IMR-90 (cell line): ENCODE measurements around the gene DYRK1A. TPM values are rescaled to one million over a fixed set of nuclear protein-coding genes. Genes with fewer than 3 reads are reported as not detected.

ENCODE experiments used
- ATAC-seq: fragments of 200-7000 bp; cut with Tn5 transposase; 2 replicates; pipeline ENCODE4 v1.9.1; 2020; ENCODE audit warnings: low read depth, mild to moderate bottlenecking, moderate library complexity
- BruUV-seq: library from RNA; stranded (reverse); fragments of 400-500 nt; replicated peaks from 2 replicates; lab custom pipeline; 2021; lab: Mats Ljungman, UMichigan
- CTCF ChIA-PET: fragments of 300-600 bp; formaldehyde crosslinking; extraction: SDS; loops from one replicate; lab custom pipeline; 2021; ENCODE audit warnings: antibody characterized with exemption; lab: Yijun Ruan, JAX
- POLR2A ChIA-PET: fragments of 300-600 bp; sonication (Branson Sonifier 250); formaldehyde crosslinking; loops from one replicate; lab custom pipeline; 2022; ENCODE audit warnings: antibody characterized with exemption; ENCODE audit not compliant: unreplicated experiment; lab: Charles Lee
- DNase-seq: peaks from one replicate; pipeline ENCODE4 v3.0.0; 2013
- H2AFZ ChIP-seq: replicated peaks from 2 replicates; pipeline ENCODE3; 2013; ENCODE audit warnings: low read length, mild to moderate bottlenecking; ENCODE audit not compliant: poor library complexity
- H2AK5ac ChIP-seq: 2 replicates; pipeline ENCODE4 v1.6.1; 2013; ENCODE audit warnings: low read depth, low read length, inconsistent platforms
- H2AK9ac ChIP-seq: replicated peaks from 2 replicates; pipeline ENCODE3; 2013; ENCODE audit warnings: mild to moderate bottlenecking, low read depth, low read length, moderate library complexity; ENCODE audit not compliant: poor library complexity
- H2BK120ac ChIP-seq: 2 replicates; pipeline ENCODE4 v1.6.1; 2013; ENCODE audit warnings: low read depth, low read length, inconsistent platforms
- H2BK15ac ChIP-seq: 3 replicates; pipeline ENCODE4 v1.6.1; 2013; ENCODE audit warnings: low read depth, low read length, inconsistent platforms
- H2BK20ac ChIP-seq: 2 replicates; pipeline ENCODE4 v1.6.1; 2013; ENCODE audit warnings: low read depth, mild to moderate bottlenecking, inconsistent platforms, low read length, moderate library complexity
- H2BK5ac ChIP-seq: 2 replicates; pipeline ENCODE4 v1.6.1; 2013; ENCODE audit warnings: mild to moderate bottlenecking, low read depth, low read length, inconsistent platforms; ENCODE audit not compliant: poor library complexity, severe bottlenecking
- H3K14ac ChIP-seq: replicated peaks from 2 replicates; pipeline ENCODE4 v1.6.1; 2013; ENCODE audit warnings: low read depth, low read length, inconsistent platforms
- H3K18ac ChIP-seq: 2 replicates; pipeline ENCODE4 v1.6.1; 2013; ENCODE audit warnings: low read depth, low read length, control low read depth
- H3K23ac ChIP-seq: 2 replicates; pipeline ENCODE4 v1.6.1; 2013; ENCODE audit warnings: low read depth, low read length, inconsistent platforms
- H3K27ac ChIP-seq: 2 replicates; pipeline ENCODE4 v1.5.1; 2013; ENCODE audit warnings: mild to moderate bottlenecking, control low read depth, low read length; ENCODE audit not compliant: insufficient read depth
- H3K27me3 ChIP-seq: 2 replicates; pipeline ENCODE4 v1.6.1; 2013; ENCODE audit warnings: low read length; ENCODE audit not compliant: control insufficient read depth, insufficient read depth
- H3K36me3 ChIP-seq: 2 replicates; pipeline ENCODE4 v1.6.1; 2013; ENCODE audit warnings: low read length, mixed read lengths; ENCODE audit not compliant: control insufficient read depth, insufficient read depth
- H3K4ac ChIP-seq: 2 replicates; pipeline ENCODE4 v1.6.1; 2013; ENCODE audit warnings: low read depth, low read length, inconsistent platforms
- H3K4me1 ChIP-seq: 2 replicates; pipeline ENCODE4 v1.6.1; 2013; ENCODE audit warnings: low read length, mixed read lengths; ENCODE audit not compliant: control insufficient read depth, insufficient read depth
- H3K4me2 ChIP-seq: 2 replicates; pipeline ENCODE4 v1.6.1; 2013; ENCODE audit warnings: low read depth, mild to moderate bottlenecking, control low read depth, low read length, moderate library complexity
- H3K4me3 ChIP-seq: 2 replicates; pipeline ENCODE4 v1.5.1; 2013; ENCODE audit warnings: low read depth, mild to moderate bottlenecking, control low read depth, low read length, moderate library complexity; ENCODE audit not compliant: insufficient read depth
- H3K56ac ChIP-seq: 2 replicates; pipeline ENCODE4 v1.6.1; 2013; ENCODE audit warnings: low read length, inconsistent platforms; ENCODE audit not compliant: insufficient read depth; ENCODE audit errors: extremely low read depth
- H3K79me1 ChIP-seq, 2 experiments: 2 replicates each; pipeline ENCODE4 v1.6.1; 2013; ENCODE audit warnings: low read length in 2 of 2, inconsistent platforms in 1 of 2, low read depth in 1 of 2
- H3K9ac ChIP-seq: 2 replicates; pipeline ENCODE4 v1.6.1; 2013; ENCODE audit warnings: low read depth, low read length, control low read depth
- H3K9me1 ChIP-seq: 2 replicates; pipeline ENCODE4 v1.6.1; 2013; ENCODE audit warnings: low read length, inconsistent platforms; ENCODE audit not compliant: insufficient read depth
- H3K9me3 ChIP-seq: 2 replicates; pipeline ENCODE4 v1.6.1; 2013; ENCODE audit warnings: low read length; ENCODE audit not compliant: control insufficient read depth, insufficient read depth
- H4K20me1 ChIP-seq: 2 replicates; pipeline ENCODE4 v1.6.1; 2013; ENCODE audit warnings: low read length, inconsistent platforms; ENCODE audit not compliant: insufficient read depth
- H4K5ac ChIP-seq: 2 replicates; pipeline ENCODE4 v1.6.1; 2013; ENCODE audit warnings: mild to moderate bottlenecking, low read depth, low read length, control low read depth
- H4K8ac ChIP-seq, 2 experiments: 2 replicates each; pipeline ENCODE4 v1.6.1; 2013; ENCODE audit warnings: low read depth in 2 of 2, low read length in 2 of 2, control low read depth in 1 of 2, inconsistent platforms in 1 of 2
- H4K91ac ChIP-seq: 2 replicates; pipeline ENCODE4 v1.6.1; 2013; ENCODE audit warnings: low read depth, low read length, inconsistent platforms; ENCODE audit not compliant: insufficient read depth
- BHLHE40 ChIP-seq: fragments of 150-350 bp; IDR thresholded peaks from 2 replicates; pipeline ENCODE4 v1.6.1; 2016; ENCODE audit warnings: mild to moderate bottlenecking, low read depth, low read length
- CEBPB ChIP-seq: IDR thresholded peaks from 2 replicates; pipeline ENCODE4 v1.6.1; 2012; ENCODE audit warnings: low read depth, low read length, improper control_type of control experiment
- CHD1 ChIP-seq: IDR thresholded peaks from 2 replicates; pipeline ENCODE4 v1.6.1; 2012; ENCODE audit warnings: low read depth, low read length, improper control_type of control experiment
- FOS ChIP-seq: fragments of 150-350 bp; IDR thresholded peaks from 2 replicates; pipeline ENCODE4 v1.6.1; 2016; ENCODE audit warnings: low read depth, low read length
- MAFK ChIP-seq: IDR thresholded peaks from 2 replicates; pipeline ENCODE4 v1.6.1; 2012; ENCODE audit warnings: low read depth, low read length, improper control_type of control experiment
- MAZ ChIP-seq: IDR thresholded peaks from 2 replicates; pipeline ENCODE4 v1.6.1; 2012; ENCODE audit warnings: low read depth, mild to moderate bottlenecking, low read length, improper control_type of control experiment, moderate library complexity, borderline replicate concordance
- MXI1 ChIP-seq: IDR thresholded peaks from 2 replicates; pipeline ENCODE4 v1.6.1; 2012; ENCODE audit warnings: low read depth, mild to moderate bottlenecking, low read length, moderate library complexity, borderline replicate concordance
- NFE2L2 ChIP-seq: fragments of 150-350 bp; IDR thresholded peaks from 2 replicates; pipeline ENCODE4 v1.6.1; 2016; ENCODE audit warnings: low read depth, mild to moderate bottlenecking, low read length
- POLR2A ChIP-seq: IDR thresholded peaks from 2 replicates; pipeline ENCODE4 v1.6.1; 2012; ENCODE audit warnings: mild to moderate bottlenecking, low read depth, low read length
- RCOR1 ChIP-seq: IDR thresholded peaks from 2 replicates; pipeline ENCODE4 v1.6.1; 2012; ENCODE audit warnings: mild to moderate bottlenecking, low read length, improper control_type of control experiment; ENCODE audit not compliant: insufficient replicate concordance
- RFX5 ChIP-seq: IDR thresholded peaks from 2 replicates; pipeline ENCODE4 v1.8.0; 2012; ENCODE audit warnings: low read depth, mild to moderate bottlenecking, low read length, moderate library complexity
- SMC3 ChIP-seq: fragments of 150-350 bp; IDR thresholded peaks from 2 replicates; pipeline ENCODE4 v1.6.1; 2016; ENCODE audit warnings: low read depth, mild to moderate bottlenecking, antibody characterized with exemption, low read length, moderate library complexity
- USF2 ChIP-seq: fragments of 150-350 bp; IDR thresholded peaks from 2 replicates; pipeline ENCODE4 v1.6.1; 2017; ENCODE audit warnings: mild to moderate bottlenecking, antibody characterized with exemption, low read length, low read depth
- WGBS, 2 experiments: methylation state at CpG; one replicate each; pipeline versions ENCODE4 v1.1.5 to v1.1.7; 2013; ENCODE audit warnings: missing lambda C conversion rate in 2 of 2; ENCODE audit not compliant: insufficient read length in 1 of 2; ENCODE audit errors: extremely low coverage in 2 of 2; 5-methylcytosine and 5-hydroxymethylcytosine counted together
- dilution Hi-C: fragments of 300-500 bp; cut with HindIII; formaldehyde crosslinking; loops from one replicate; pipeline ENCODE4 v1.14.3; 2018; ENCODE audit warnings: low sequenced_read_pairs; ENCODE audit not compliant: unreplicated experiment
- in situ Hi-C: fragments of 300-500 bp; cut with MboI; formaldehyde crosslinking; loops from 3 replicates; pipeline ENCODE4 v1.14.3; 2019; ENCODE audit warnings: low sequenced_read_pairs, inconsistent platforms, mixed read lengths
- intact Hi-C: fragments of 100-400 bp; cut with micrococcal nuclease; formaldehyde crosslinking; loops from 2 replicates; pipeline ENCODE4 v1.10.0; 2022
- polyA plus RNA-seq, 3 experiments: library from polyadenylated mRNA; depleted of rRNA; stranded (reverse); fragments of >200 nt; gene quantifications; 2 replicates each; pipeline ENCODE4 v1.2.3, GENCODE V29; 2012; ENCODE audit warnings: low replicate concordance in 1 of 3
- total RNA-seq: library from RNA; depleted of rRNA; stranded (reverse); fragments of >200 nt; gene quantifications from 2 replicates; pipeline ENCODE4 v1.2.3, GENCODE V29; 2012
- TF ChIP-seq, protein P1 (sequence below): fragments of 150-350 bp; IDR thresholded peaks from 2 replicates; pipeline ENCODE4 v1.6.1; 2016; ENCODE audit warnings: low read depth, mild to moderate bottlenecking, low read length, moderate library complexity, borderline replicate concordance
- TF ChIP-seq, protein P2 (sequence below): conservative IDR thresholded peaks from 2 replicates; pipeline ENCODE4 v1.5.1; 2012; ENCODE audit warnings: mild to moderate bottlenecking, low read depth, low read length, improper control_type of control experiment

DYRK1A gene
- total and polyA plus RNA-seq, 2 of the 4 experiments (the other 2 are of a cell fraction): 18.6 to 50.5 TPM

- DNase-seq (no peak), ATAC-seq (no peak)
- Histone ChIP-seq H3K36me3 (peaks cover 9% of the 10 kb centered on the region), H4K20me1 (no peaks in the 10 kb centered on the region), H3K4ac (no peak overlapping the region), H3K4me3 (no peak overlapping the region), H3K18ac (no peak overlapping the region), H3K9me3 (no peaks in the 10 kb centered on the region), H3K79me1 (peaks cover 21 to 39% of the 10 kb centered on the region in 2 experiments), H2AFZ (no peak overlapping the region), H3K9ac (no peak overlapping the region), H3K23ac (no peak overlapping the region), H3K4me1 (no peaks in the 10 kb centered on the region; the same call in 1 of the 2 replicates), H2BK120ac (no peak overlapping the region), H3K27me3 (no peaks in the 10 kb centered on the region), H3K56ac (no peak overlapping the region), H4K5ac (no peak overlapping the region), H4K8ac (no peak overlapping the region), H2BK5ac (no peak overlapping the region), H2BK15ac (no peak overlapping the region), H4K91ac (no peak overlapping the region), H2AK9ac (no peak overlapping the region), H2BK20ac (no peak overlapping the region), H2AK5ac (no peak overlapping the region), H3K9me1 (peaks cover 6% of the 10 kb centered on the region; the same call in 1 of the 2 replicates), H3K14ac (no peak overlapping the region), H3K27ac (no peak overlapping the region), H3K4me2 (no peak overlapping the region)
- dilution Hi-C loops (no loop called here), intact Hi-C loops (no loop called here), in situ Hi-C loops (no loop called here)
- POLR2A ChIA-PET: no interaction called here
- CTCF ChIA-PET: no interaction called here
- BruUV-seq: no TSS peak
- no CpG with 5 or more reads among the region's 1 CpG for WGBS, 2 experiments
- TF ChIP-seq BHLHE40 (no peak), MAFK (no peak), POLR2A (no peak), USF2 (no peak), RCOR1 (no peak), SMC3 (no peak), NFE2L2 (no peak), MAZ (no peak), RFX5 (no peak), CHD1 (no peak), FOS (no peak), MXI1 (no peak), CEBPB (no peak)
- TF ChIP-seq, protein P1, sequence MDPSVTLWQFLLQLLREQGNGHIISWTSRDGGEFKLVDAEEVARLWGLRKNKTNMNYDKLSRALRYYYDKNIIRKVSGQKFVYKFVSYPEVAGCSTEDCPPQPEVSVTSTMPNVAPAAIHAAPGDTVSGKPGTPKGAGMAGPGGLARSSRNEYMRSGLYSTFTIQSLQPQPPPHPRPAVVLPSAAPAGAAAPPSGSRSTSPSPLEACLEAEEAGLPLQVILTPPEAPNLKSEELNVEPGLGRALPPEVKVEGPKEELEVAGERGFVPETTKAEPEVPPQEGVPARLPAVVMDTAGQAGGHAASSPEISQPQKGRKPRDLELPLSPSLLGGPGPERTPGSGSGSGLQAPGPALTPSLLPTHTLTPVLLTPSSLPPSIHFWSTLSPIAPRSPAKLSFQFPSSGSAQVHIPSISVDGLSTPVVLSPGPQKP: no peak
- TF ChIP-seq, protein P2, sequence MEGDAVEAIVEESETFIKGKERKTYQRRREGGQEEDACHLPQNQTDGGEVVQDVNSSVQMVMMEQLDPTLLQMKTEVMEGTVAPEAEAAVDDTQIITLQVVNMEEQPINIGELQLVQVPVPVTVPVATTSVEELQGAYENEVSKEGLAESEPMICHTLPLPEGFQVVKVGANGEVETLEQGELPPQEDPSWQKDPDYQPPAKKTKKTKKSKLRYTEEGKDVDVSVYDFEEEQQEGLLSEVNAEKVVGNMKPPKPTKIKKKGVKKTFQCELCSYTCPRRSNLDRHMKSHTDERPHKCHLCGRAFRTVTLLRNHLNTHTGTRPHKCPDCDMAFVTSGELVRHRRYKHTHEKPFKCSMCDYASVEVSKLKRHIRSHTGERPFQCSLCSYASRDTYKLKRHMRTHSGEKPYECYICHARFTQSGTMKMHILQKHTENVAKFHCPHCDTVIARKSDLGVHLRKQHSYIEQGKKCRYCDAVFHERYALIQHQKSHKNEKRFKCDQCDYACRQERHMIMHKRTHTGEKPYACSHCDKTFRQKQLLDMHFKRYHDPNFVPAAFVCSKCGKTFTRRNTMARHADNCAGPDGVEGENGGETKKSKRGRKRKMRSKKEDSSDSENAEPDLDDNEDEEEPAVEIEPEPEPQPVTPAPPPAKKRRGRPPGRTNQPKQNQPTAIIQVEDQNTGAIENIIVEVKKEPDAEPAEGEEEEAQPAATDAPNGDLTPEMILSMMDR: no peak
These were observed 132.1 kb downstream of the DYRK1A start for GRCh38 chr21:37498664-37499063.
